Common myeloid progenitor, CD34-positive (primary cell): ENCODE data around the gene APOBEC3A.
A peak's percentile ranks its signal among the peaks of the same experiment; 100 is the strongest.

ENCODE experiments used
- CTCF ChIA-PET: fragments of 350-600 bp; sonication (Branson Sonifier 250); formaldehyde crosslinking; loops from one replicate; lab custom pipeline; 2021; ENCODE audit warnings: antibody characterized with exemption; lab: Charles Lee
- POLR2A ChIA-PET: fragments of 350-600 bp; sonication (Branson Sonifier 250); formaldehyde crosslinking; loops from one replicate; lab custom pipeline; 2021; ENCODE audit warnings: antibody characterized with exemption; lab: Charles Lee
- DNase-seq, 3 donors: peaks; one replicate each; pipeline versions ENCODE4 v3.0.0 to v3.0.0-alpha.2; 2013
- H3K27ac ChIP-seq, 2 experiments: 1 replicate in 1 of 2; 2 replicates in 1 of 2; pipeline ENCODE4 v1.7.0; 2013; ENCODE audit warnings: inconsistent platforms in 2 of 2, low read length in 2 of 2, mild to moderate bottlenecking in 2 of 2, low read depth in 1 of 2, moderate library complexity in 1 of 2; ENCODE audit not compliant: severe bottlenecking in 2 of 2, insufficient read depth in 1 of 2, poor library complexity in 1 of 2
- H3K27me3 ChIP-seq, 5 experiments: replicated peaks in 2 of 5; 1 replicate in 3 of 5; 2 replicates in 2 of 5; pipeline versions ENCODE4 v1.6.1 to v1.7.0; 2013; ENCODE audit warnings: low read length in 4 of 5, mild to moderate bottlenecking in 2 of 5, moderate library complexity in 2 of 5, inconsistent platforms in 1 of 5; ENCODE audit not compliant: insufficient read depth in 5 of 5, control insufficient read depth in 4 of 5
- H3K36me3 ChIP-seq, 4 experiments: 1 replicate in 2 of 4; 2 replicates in 2 of 4; pipeline versions ENCODE4 v1.6.1 to v1.7.0; 2013; ENCODE audit warnings: low read length in 3 of 4, control low read depth in 1 of 4, mild to moderate bottlenecking in 1 of 4; ENCODE audit not compliant: control insufficient read depth in 4 of 4, insufficient read depth in 4 of 4
- H3K4me1 ChIP-seq, 4 experiments: 1 replicate in 3 of 4; 2 replicates in 1 of 4; pipeline versions ENCODE4 v1.6.1 to v1.7.1; 2013; ENCODE audit warnings: low read length in 3 of 4, mild to moderate bottlenecking in 3 of 4, control low read depth in 1 of 4, inconsistent platforms in 1 of 4, moderate library complexity in 1 of 4; ENCODE audit not compliant: control insufficient read depth in 4 of 4, insufficient read depth in 4 of 4; ENCODE audit errors: control extremely low read depth in 1 of 4
- H3K4me3 ChIP-seq, 7 experiments: 1 replicate in 4 of 7; 2 replicates in 3 of 7; pipeline versions ENCODE4 v1.5.1 to v1.7.0; 2013; ENCODE audit warnings: mild to moderate bottlenecking in 7 of 7, low read length in 6 of 7, moderate library complexity in 6 of 7, inconsistent platforms in 2 of 7, low read depth in 2 of 7, control low read depth in 1 of 7; ENCODE audit not compliant: insufficient read depth in 4 of 7, control insufficient read depth in 1 of 7; ENCODE audit errors: extremely low read depth in 1 of 7
- H3K9me3 ChIP-seq, 5 experiments: 1 replicate in 4 of 5; 2 replicates in 1 of 5; pipeline versions ENCODE4 v1.6.1 to v1.7.1; 2013; ENCODE audit warnings: low read length in 4 of 5, mild to moderate bottlenecking in 2 of 5, inconsistent platforms in 1 of 5, low read depth in 1 of 5, moderate library complexity in 1 of 5; ENCODE audit not compliant: control insufficient read depth in 4 of 5, insufficient read depth in 2 of 5; ENCODE audit errors: control extremely low read depth in 1 of 5
- WGBS: methylation state at CpG from one replicate; pipeline ENCODE4 v1.1.5; 2013; ENCODE audit not compliant: insufficient coverage; 5-methylcytosine and 5-hydroxymethylcytosine counted together

APOBEC3A gene

GRCh38 chr22:38964989-38965388 is 7.6 kb downstream of the APOBEC3A start:
- H3K27me3 ChIP-seq: peaks cover 0 to 2% (median 0%) of the 10 kb centered on the region in 5 experiments
- POLR2A ChIA-PET: no interaction called here
- H3K36me3 ChIP-seq: no peaks in the 10 kb centered on the region
- H3K27ac ChIP-seq: no peak overlapping the region
- DNase-seq: no peak
- CTCF ChIA-PET: no interaction called here
- no peak overlapping the region for H3K4me3 ChIP-seq
- 57% methylated on average over 1 of the region's 4 CpGs for WGBS
- no peaks in the 10 kb centered on the region for H3K9me3 ChIP-seq
- peaks cover 0 to 8% (median 0%) of the 10 kb centered on the region in 4 experiments for H3K4me1 ChIP-seq

- no peak for DNase-seq
- Histone ChIP-seq H3K4me3 (no peak overlapping the region), H3K27me3 (peaks cover 0 to 2% (median 0%) of the 10 kb centered on the region in 5 experiments), H3K4me1 (peaks cover 0 to 8% (median 0%) of the 10 kb centered on the region in 4 experiments), H3K9me3 (no peaks in the 10 kb centered on the region), H3K27ac (no peak overlapping the region), H3K36me3 (no peaks in the 10 kb centered on the region)
- CTCF ChIA-PET: interaction anchor here (0.6 kb wide), 2 partner anchors 27 to 37 kb away, joined by 3 to 4 read pairs; no protein-coding TSS in a partner anchor
- 94% methylated on average over 14 of the region's 14 CpGs for WGBS
- POLR2A ChIA-PET: no interaction called here
Measured at GRCh38 chr22:38965614-38966379, 8.4 kb downstream of the APOBEC3A start.

- ChIA-PET CTCF (interaction anchor here (0.6 kb wide), 2 partner anchors 28 to 37 kb away, joined by 3 to 4 read pairs; no protein-coding TSS in a partner anchor), POLR2A (no interaction called here)
- Histone ChIP-seq H3K4me3 (no peak overlapping the region), H3K4me1 (peaks cover 0 to 8% (median 0%) of the 10 kb centered on the region in 4 experiments), H3K9me3 (no peaks in the 10 kb centered on the region), H3K36me3 (no peaks in the 10 kb centered on the region), H3K27me3 (peaks cover 0 to 2% (median 0%) of the 10 kb centered on the region in 5 experiments), H3K27ac (no peak overlapping the region)
- WGBS: 72% methylated on average over 4 of the region's 5 CpGs
- DNase-seq: no peak
Measured at GRCh38 chr22:38966380-38966702, 8.9 kb downstream of the APOBEC3A start.

GRCh38 chr22:38966942-38967341 is 9.5 kb downstream of the APOBEC3A start:
- WGBS: 89% methylated on average over 4 of the region's 7 CpGs
- H3K27ac ChIP-seq: no peak overlapping the region
- H3K4me3 ChIP-seq: no peak overlapping the region
- no peak for DNase-seq
- H3K36me3 ChIP-seq: no peaks in the 10 kb centered on the region
- POLR2A ChIA-PET: interaction anchor here (0.6 kb wide), 1 partner anchor 261 kb away, joined by 3 read pairs; no protein-coding TSS in a partner anchor
- peaks cover 0 to 8% (median 0%) of the 10 kb centered on the region in 4 experiments for H3K4me1 ChIP-seq
- peaks cover 0 to 3% (median 0%) of the 10 kb centered on the region in 5 experiments for H3K27me3 ChIP-seq
- CTCF ChIA-PET: interaction anchor here (0.6 kb wide), 1 partner anchor 36 kb away, joined by 4 read pairs; no protein-coding TSS in a partner anchor
- no peaks in the 10 kb centered on the region for H3K9me3 ChIP-seq

- H3K36me3 ChIP-seq: no peaks in the 10 kb centered on the region
- H3K4me1 ChIP-seq: peaks cover 0 to 8% (median 0%) of the 10 kb centered on the region in 4 experiments
- POLR2A ChIA-PET: no interaction called here
- H3K9me3 ChIP-seq: no peaks in the 10 kb centered on the region
- WGBS: 71% methylated on average over 15 of the region's 15 CpGs
- no peak overlapping the region for H3K4me3 ChIP-seq
- no peak overlapping the region for H3K27ac ChIP-seq
- H3K27me3 ChIP-seq: peaks cover 0 to 3% (median 0%) of the 10 kb centered on the region in 5 experiments
- CTCF ChIA-PET: no interaction called here
- peak in 2 of 3 donors; percentile 46 for DNase-seq
Measured at GRCh38 chr22:38967451-38968450, 10.3 kb downstream of the APOBEC3A start.

GRCh38 chr22:38968801-38969200 is 11.4 kb downstream of the APOBEC3A start:
- Histone ChIP-seq H3K36me3 (no peaks in the 10 kb centered on the region), H3K27me3 (peaks cover 0 to 3% (median 0%) of the 10 kb centered on the region in 5 experiments), H3K4me3 (no peak overlapping the region), H3K4me1 (peaks cover 0 to 9% (median 0%) of the 10 kb centered on the region in 4 experiments), H3K9me3 (no peaks in the 10 kb centered on the region), H3K27ac (no peak overlapping the region)
- ChIA-PET POLR2A (no interaction called here), CTCF (interaction anchor here (0.7 to 3.6 kb wide), 3 partner anchors 12 to 348 kb away, joined by 3 to 20 read pairs (median 3); partner anchors contain the start of gene APOBEC3B)
- no peak for DNase-seq
- 92% methylated on average over 9 of the region's 11 CpGs for WGBS
